ENCODE measurements around the gene TBC1D4.

DNA sequence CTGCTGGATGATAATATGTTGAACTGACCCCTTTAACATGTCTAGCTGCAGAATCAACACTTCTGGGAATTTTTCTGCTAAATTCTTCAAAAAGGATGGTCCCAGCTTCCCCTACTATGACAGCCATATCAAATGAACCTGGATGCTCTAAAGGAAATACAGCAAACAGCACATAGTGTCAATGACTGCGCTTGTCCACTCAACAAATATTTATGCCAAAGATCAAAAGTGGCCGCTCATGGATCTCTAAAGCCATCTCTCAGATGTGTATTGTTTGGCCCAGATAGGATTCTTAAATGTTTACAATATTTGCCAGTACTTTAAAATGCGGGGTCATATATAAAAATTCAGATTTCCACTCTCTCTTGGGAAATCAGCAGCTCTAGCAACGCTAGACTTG is 3.3 kb downstream of the TBC1D4 start:
- TF ChIP-seq, protein P1, sequence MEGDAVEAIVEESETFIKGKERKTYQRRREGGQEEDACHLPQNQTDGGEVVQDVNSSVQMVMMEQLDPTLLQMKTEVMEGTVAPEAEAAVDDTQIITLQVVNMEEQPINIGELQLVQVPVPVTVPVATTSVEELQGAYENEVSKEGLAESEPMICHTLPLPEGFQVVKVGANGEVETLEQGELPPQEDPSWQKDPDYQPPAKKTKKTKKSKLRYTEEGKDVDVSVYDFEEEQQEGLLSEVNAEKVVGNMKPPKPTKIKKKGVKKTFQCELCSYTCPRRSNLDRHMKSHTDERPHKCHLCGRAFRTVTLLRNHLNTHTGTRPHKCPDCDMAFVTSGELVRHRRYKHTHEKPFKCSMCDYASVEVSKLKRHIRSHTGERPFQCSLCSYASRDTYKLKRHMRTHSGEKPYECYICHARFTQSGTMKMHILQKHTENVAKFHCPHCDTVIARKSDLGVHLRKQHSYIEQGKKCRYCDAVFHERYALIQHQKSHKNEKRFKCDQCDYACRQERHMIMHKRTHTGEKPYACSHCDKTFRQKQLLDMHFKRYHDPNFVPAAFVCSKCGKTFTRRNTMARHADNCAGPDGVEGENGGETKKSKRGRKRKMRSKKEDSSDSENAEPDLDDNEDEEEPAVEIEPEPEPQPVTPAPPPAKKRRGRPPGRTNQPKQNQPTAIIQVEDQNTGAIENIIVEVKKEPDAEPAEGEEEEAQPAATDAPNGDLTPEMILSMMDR (IDR thresholded peaks at IDR 0.05) = no peak
- no peak for TF ChIP-seq POLR2A (IDR thresholded peaks at IDR 0.05)
